Heart right ventricle (tissue), 16 donors: ENCODE results near the gene FGG. TPM values are rescaled to one million over a fixed set of nuclear protein-coding genes. Genes with fewer than 3 reads are reported as not detected.

Experiments used
- ATAC-seq, 8 donors: fragments of 200-7000 bp; cut with Tn5 transposase; one replicate each; pipeline ENCODE4 v1.9.1; 2020; ENCODE audit warnings: mild to moderate bottlenecking in 8 of 8, moderate library complexity in 8 of 8, moderate number of reproducible peaks in 1 of 8
- DNase-seq, 2 donors: peaks; one replicate each; pipeline ENCODE4 v3.0.0-alpha.2; 2020
- H3K27ac ChIP-seq, 10 donors: fragments of 200-600 bp; sonication (generic) in 2 of 10; one replicate each; pipeline versions ENCODE4 v1.5.0 to v1.8.0; 2020 to 2022; ENCODE audit warnings: mild to moderate bottlenecking in 3 of 10
- H3K27me3 ChIP-seq, 7 donors: fragments of 200-600 bp; one replicate each; pipeline ENCODE4 v1.8.0; 2021 to 2022; ENCODE audit warnings: mild to moderate bottlenecking in 2 of 7
- H3K36me3 ChIP-seq, 9 donors: fragments of 200-600 bp; sonication (generic) in 1 of 9; one replicate each; pipeline versions ENCODE4 v1.5.0 to v1.8.0; 2020 to 2022; ENCODE audit warnings: mild to moderate bottlenecking in 2 of 9
- H3K4me1 ChIP-seq, 9 donors: fragments of 200-600 bp; sonication (generic) in 1 of 9; one replicate each; pipeline versions ENCODE4 v1.5.0 to v1.8.0; 2020 to 2022; ENCODE audit warnings: mild to moderate bottlenecking in 4 of 9
- H3K4me3 ChIP-seq, 10 donors: fragments of 200-600 bp; sonication (generic) in 2 of 10; one replicate each; pipeline versions ENCODE4 v1.5.0 to v1.8.0; 2020 to 2022; ENCODE audit warnings: mild to moderate bottlenecking in 7 of 10, moderate library complexity in 2 of 10
- H3K9me3 ChIP-seq, 11 donors: fragments of 200-600 bp in 10 of 11; sonication (generic) in 2 of 11; one replicate each; pipeline versions ENCODE4 v1.5.0 to v1.8.0; 2013 to 2022; ENCODE audit warnings: mild to moderate bottlenecking in 2 of 11, control low read depth in 1 of 11, moderate library complexity in 1 of 11
- WGBS, 2 donors: extraction: QIAGEN DNeasy Blood & Tissue Kit; methylation state at CpG; one replicate each; pipeline ENCODE4 v1.1.7; 2013; ENCODE audit warnings: inconsistent platforms in 1 of 2; 5-methylcytosine and 5-hydroxymethylcytosine counted together
- intact Hi-C, 10 donors: fragments of 100-400 bp; cut with DNase I; formaldehyde crosslinking; loops; one replicate each; pipeline versions ENCODE4 v1.11.1 to v1.14.2; 2022
- polyA plus RNA-seq, 2 donors: library from polyadenylated mRNA; stranded (reverse); fragments of 200-250 nt; gene quantifications; one replicate each; pipeline ENCODE4 v1.2.3, GENCODE V29; 2013
- total RNA-seq, 10 donors: library from RNA; stranded (reverse); fragmentation: NEBNext Ultra II Directional in 3 of 10; extraction: Animal tissue kit (Norgen Biotek cat#: 25700) in 3 of 10; gene quantifications; one replicate each; pipeline versions ENCODE4 v1.2.1 to v1.2.4, GENCODE V29; 2021 to 2023
- TF ChIP-seq, protein P1 (sequence below), 9 donors: fragments of 200-600 bp; sonication (generic) in 2 of 9; IDR thresholded peaks; one replicate each; pipeline versions ENCODE4 v1.5.0 to v1.8.0; 2021 to 2022; ENCODE audit warnings: antibody characterized with exemption in 9 of 9, mild to moderate bottlenecking in 5 of 9, moderate library complexity in 1 of 9
- donor health status: Arrhythmogenic right ventricular cardiomyopathy.
- donor health status: ischemic (EF 13 %, LVEDD 7.1; RV severe dilation, severe dysfunction).
- donor health status: healthy with polysubstance abuse.
- donor health status: DM: no; HTN: yes; CAD: no.
- donor health status: DM: no; HTN: no; CAD: no.
- donor health status: ischemic (EF 25% LVEDD 6.9; RV normal size, moderate dysfunction).
- donor health status: ischemic (EF 25% LVEDD 5.7; RV mildly dilated, moderate dysfunction).
- donor health status: healthy.
- donor health status: DM: yes; HTN: yes; CAD: no.
- donor health status: Ischemic cardiomyopathy.
- donor health status: ischemic (EF 35%, LVEDD 5.7; RV mildly dilated, moderate dysfunction).
- donor health status: nonischemic (EF 11% LVEDD 7.7; RV severe dilation, severe dysfunction).
- donor health status: DM: yes; HTN: yes; CAD: no.
- donor health status: PGD.
- donor health status: ischemic (EF 29% LVEDD 5.4; RV normal size, mild dysfunction).
- donor health status: nonischemic (EF 23%, LVEDD 6.1; RV moderate dilation, normal function).

The FGG gene
- total and polyA plus RNA-seq, 12 donors, result 0.71 TPM; not detected in 11

DNA sequence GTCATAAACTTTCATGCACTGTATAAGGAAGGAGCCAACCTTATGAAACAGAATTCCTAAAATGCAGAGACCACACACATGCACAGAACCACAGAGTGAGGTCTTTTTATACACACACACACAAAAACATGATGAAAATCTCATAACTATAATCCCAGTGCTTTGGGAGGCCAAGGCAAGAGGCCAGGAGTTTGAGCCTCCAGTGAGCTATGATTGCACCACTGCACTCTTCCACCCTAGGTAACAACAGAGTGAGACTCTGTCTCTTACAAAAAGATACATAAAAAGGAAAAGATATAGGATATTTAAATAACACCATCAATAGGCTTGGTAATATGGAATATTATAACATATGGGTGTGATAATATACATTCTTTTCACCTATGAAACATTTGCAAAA is 32.5 kb downstream of the FGG start:
- TF ChIP-seq, protein P1, sequence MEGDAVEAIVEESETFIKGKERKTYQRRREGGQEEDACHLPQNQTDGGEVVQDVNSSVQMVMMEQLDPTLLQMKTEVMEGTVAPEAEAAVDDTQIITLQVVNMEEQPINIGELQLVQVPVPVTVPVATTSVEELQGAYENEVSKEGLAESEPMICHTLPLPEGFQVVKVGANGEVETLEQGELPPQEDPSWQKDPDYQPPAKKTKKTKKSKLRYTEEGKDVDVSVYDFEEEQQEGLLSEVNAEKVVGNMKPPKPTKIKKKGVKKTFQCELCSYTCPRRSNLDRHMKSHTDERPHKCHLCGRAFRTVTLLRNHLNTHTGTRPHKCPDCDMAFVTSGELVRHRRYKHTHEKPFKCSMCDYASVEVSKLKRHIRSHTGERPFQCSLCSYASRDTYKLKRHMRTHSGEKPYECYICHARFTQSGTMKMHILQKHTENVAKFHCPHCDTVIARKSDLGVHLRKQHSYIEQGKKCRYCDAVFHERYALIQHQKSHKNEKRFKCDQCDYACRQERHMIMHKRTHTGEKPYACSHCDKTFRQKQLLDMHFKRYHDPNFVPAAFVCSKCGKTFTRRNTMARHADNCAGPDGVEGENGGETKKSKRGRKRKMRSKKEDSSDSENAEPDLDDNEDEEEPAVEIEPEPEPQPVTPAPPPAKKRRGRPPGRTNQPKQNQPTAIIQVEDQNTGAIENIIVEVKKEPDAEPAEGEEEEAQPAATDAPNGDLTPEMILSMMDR (IDR thresholded peaks at IDR 0.05), result no peak
- H3K36me3 ChIP-seq, result no peaks in the 10 kb centered on the region
- H3K4me3 ChIP-seq, result no peak overlapping the region
- no peak overlapping the region for H3K27ac ChIP-seq
- H3K4me1 ChIP-seq, result no peaks in the 10 kb centered on the region
- no peak for ATAC-seq
- intact Hi-C loops, result no loop called here
- peaks cover 0 to 29% (median 10%) of the 10 kb centered on the region in 7 donors for H3K27me3 ChIP-seq
- no peaks in the 10 kb centered on the region for H3K9me3 ChIP-seq
- no peak for DNase-seq

DNA sequence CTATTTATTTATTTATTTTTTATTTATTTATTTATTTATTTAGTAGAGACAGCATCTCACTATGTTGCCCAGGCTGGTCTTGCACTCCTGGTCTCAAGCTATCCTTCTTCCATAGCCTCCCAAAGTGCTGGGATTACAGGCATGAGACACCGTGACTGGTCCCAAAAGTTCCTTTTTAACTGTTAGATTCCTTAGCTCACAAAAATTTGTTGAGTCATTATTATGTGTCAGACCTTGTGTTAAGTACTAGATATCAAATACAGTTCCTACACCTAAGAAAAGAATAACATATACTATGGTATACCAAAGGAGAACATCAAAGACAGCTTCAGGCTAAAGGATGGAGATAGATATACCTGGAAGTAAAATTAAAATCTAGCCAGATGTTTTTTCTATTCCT is 33.5 kb downstream of the FGG start:
- H3K27me3 ChIP-seq, result peaks cover 0 to 29% (median 10%) of the 10 kb centered on the region in 7 donors
- no peaks in the 10 kb centered on the region for H3K4me1 ChIP-seq
- no peak for ATAC-seq
- no peaks in the 10 kb centered on the region for H3K9me3 ChIP-seq
- no peak overlapping the region for H3K4me3 ChIP-seq
- TF ChIP-seq, protein P1 (IDR thresholded peaks at IDR 0.05), result no peak
- intact Hi-C loops, result no loop called here
- 70 to 77% methylated on average over 1 of the region's 1 CpG for WGBS, 2 donors
- no peak for DNase-seq
- no peak overlapping the region for H3K27ac ChIP-seq
- H3K36me3 ChIP-seq, result no peaks in the 10 kb centered on the region

DNA sequence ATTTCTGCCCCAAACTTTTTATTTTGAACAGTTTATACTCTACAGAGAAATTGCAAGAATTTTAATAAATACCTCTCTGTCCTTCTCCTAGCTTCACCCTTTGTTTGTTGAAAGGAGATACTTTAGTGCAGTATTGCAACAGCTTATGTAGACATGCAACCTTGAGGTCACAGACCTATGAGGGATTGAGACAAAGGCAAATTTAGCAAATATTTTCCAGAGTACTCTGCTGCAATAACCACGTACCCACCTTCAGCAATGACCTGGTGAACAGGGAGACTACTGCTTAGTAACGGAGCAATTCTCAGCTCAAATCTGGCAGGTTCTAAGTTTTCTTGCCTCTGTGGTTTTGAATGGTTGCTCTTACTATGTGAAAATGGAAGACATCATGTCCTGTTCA is 35.1 kb downstream of the FGG start:
- Histone ChIP-seq H3K4me1 (no peaks in the 10 kb centered on the region), H3K27ac (no peak overlapping the region), H3K9me3 (no peaks in the 10 kb centered on the region), H3K4me3 (no peak overlapping the region), H3K36me3 (no peaks in the 10 kb centered on the region), H3K27me3 (peaks cover 0 to 29% (median 10%) of the 10 kb centered on the region in 7 donors)
- intact Hi-C loops, result no loop called here
- 80 to 81% methylated on average over 2 of the region's 2 CpGs for WGBS, 2 donors
- TF ChIP-seq, protein P1 (IDR thresholded peaks at IDR 0.05), result no peak
- no peak for DNase-seq
- ATAC-seq, result no peak

DNA sequence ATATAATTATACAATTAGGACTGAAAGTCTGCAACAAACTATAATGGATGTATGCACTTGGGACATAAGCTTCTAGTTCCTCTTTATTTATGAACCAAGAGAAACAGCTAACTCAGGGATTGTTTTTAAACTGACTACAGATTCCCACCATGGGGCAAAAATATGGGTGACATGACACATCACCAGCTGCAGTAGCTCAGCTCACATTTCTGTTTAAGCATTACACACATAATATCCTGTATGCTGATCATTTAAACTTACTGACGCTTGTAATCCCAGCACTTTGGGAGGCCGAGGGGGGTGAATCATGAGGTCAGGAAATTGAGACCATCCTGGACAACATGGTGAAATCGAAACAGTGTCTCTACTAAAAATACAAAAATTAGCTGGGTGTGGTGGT is 38.1 kb downstream of the FGG start:
- WGBS, 2 donors, result 79 to 80% methylated on average over 3 of the region's 3 CpGs
- no peaks in the 10 kb centered on the region for H3K36me3 ChIP-seq
- no peak overlapping the region for H3K4me3 ChIP-seq
- TF ChIP-seq, protein P1 (IDR thresholded peaks at IDR 0.05), result no peak
- intact Hi-C loops, result no loop called here
- peaks cover 0 to 25% (median 10%) of the 10 kb centered on the region in 7 donors for H3K27me3 ChIP-seq
- no peak overlapping the region for H3K27ac ChIP-seq
- DNase-seq (no peak), ATAC-seq (no peak)
- H3K4me1 ChIP-seq, result no peaks in the 10 kb centered on the region
- H3K9me3 ChIP-seq, result no peaks in the 10 kb centered on the region
